ENCODE measurements around the gene SPCS3.

Gene SPCS3

GRCh38 chr4:176307666-176307930 is 12.2 kb upstream of the SPCS3 start:
- no peak for TF ChIP-seq CTCF (IDR thresholded peaks at IDR 0.05)

GRCh38 chr4:176308441-176308840 is 11.3 kb upstream of the SPCS3 start:
- TF ChIP-seq CTCF (IDR thresholded peaks at IDR 0.05) = no peak

GRCh38 chr4:176309046-176309445 is 10.7 kb upstream of the SPCS3 start:
- TF ChIP-seq CTCF (IDR thresholded peaks at IDR 0.05) = no peak

GRCh38 chr4:176309772-176310171 is 10.0 kb upstream of the SPCS3 start:
- no peak for TF ChIP-seq CTCF (IDR thresholded peaks at IDR 0.05)

GRCh38 chr4:176313596-176314336 is 6.0 kb upstream of the SPCS3 start:
- no peak for TF ChIP-seq CTCF (IDR thresholded peaks at IDR 0.05)

GRCh38 chr4:176319151-176319703 is 539 bp upstream of the SPCS3 start:
- TF ChIP-seq CTCF (IDR thresholded peaks at IDR 0.05) = no peak

GRCh38 chr4:176320340-176320975 is 692 bp downstream of the SPCS3 start:
- TF ChIP-seq CTCF (IDR thresholded peaks at IDR 0.05) = no peak

Measured in LNCAP (cell line).